Esophagus mucosa (tissue), 1 donor: ENCODE measurements around the gene CHCHD6. TPM values are rescaled to one million over a fixed set of nuclear protein-coding genes. Genes with fewer than 3 reads are reported as not detected.

Experiments used
- ATAC-seq: fragments of 200-7000 bp; cut with Tn5 transposase; one replicate; pipeline ENCODE4 v1.9.1; 2020
- total RNA-seq: library from RNA; stranded (reverse); gene quantifications from one replicate; pipeline ENCODE4 v1.2.4, GENCODE V29; 2023
- donor health status: DM: yes; HTN: yes; CAD: no.

The CHCHD6 gene, protein sequence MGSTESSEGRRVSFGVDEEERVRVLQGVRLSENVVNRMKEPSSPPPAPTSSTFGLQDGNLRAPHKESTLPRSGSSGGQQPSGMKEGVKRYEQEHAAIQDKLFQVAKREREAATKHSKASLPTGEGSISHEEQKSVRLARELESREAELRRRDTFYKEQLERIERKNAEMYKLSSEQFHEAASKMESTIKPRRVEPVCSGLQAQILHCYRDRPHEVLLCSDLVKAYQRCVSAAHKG
- total RNA-seq, result 9.2 TPM

DNA sequence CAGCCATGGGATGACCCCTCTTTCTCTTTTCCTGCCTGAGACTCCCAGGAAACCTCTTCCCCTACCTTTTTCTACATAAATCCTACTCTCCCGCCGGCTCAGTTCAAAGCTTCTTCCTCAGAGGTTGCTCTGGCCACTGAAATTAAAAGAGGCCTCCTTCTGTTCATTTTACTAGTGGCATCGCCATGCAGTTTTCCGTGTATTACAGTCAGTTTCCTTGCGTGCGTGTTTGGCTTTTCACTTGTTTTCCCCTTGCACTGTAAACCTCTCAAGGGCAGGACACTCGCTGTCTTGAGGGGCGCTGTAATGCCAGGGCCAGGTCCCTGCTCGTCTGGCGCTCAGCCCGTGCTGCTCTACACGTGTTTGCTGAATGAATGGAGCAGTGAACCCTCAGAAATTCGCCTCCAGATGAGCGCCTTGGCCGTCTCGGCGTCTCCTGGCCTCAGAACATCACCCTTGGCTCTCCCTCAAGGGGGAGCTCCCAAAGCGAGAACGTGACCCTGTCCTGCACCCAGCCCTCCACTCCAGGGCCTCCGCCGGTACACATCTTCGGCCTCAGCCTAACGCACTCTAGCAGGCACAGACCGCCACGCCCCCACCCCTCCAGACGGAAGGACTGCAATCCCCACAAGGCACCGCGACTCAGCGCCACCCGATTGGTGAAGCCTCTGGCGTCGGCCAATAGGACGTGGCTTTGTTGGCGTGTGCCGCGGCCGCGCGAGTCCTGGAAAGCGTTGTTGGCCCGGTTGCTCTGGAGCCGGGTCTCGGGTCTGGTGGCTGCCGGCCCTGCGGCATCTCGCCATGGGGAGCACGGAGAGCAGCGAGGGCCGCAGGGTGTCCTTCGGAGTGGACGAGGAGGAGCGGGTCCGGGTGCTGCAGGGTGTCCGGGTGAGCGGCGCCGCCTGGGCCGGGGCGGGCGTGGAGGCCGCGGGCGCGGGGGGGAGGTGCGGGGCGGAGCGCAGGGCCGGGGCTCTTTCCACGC, at the start of gene CHCHD6:
CHCHD6 (plus strand) TSS at position 729 of the 982 bp plus-strand sequence; CDS start at position 802, 73 bp downstream.
- ATAC-seq, result peak; percentile 100

DNA sequence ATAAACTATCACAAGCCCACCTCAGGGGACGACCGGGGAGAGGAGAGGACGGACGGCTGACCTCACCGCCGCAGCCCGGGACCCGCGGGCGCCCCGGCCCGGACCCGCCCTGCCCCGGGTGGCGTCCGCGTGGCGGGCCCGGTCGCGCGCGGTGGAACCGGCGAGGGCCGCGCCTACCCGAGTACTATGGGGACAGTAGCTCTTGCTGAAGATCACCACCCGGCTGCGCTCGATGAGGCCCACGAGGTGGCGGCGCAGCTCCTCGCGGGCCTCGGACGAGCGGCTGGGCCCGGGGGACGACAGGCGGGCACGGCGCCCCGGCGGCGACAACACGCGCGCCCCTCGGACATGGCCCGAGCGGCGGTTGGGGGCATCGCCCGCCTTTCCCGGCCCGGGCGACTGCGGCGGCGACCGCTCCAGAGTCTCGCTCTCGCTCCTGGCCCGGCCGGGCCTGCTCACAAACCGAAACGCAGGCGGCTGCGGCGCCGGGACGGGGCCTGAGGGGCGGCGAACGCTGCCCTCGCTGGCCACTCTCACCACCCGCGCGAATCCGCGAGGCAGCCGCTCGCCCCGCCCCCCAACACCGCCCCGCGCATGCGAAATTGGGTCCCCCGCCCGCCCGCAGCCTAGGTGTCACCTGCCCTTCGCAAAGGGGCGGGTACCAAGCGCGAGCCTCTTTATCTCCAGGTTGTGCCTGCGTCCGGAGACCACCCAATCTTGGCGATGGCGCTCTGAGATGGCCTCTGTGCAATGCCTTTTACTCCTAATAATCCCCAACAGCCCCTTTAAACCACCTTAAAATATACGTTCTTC, 49.3 kb upstream of the CHCHD6 start, which contains the start of gene TXNRD3:
TXNRD3 (minus strand) TSS at position 554 of the 813 bp plus-strand sequence.
- peak; percentile 93 for ATAC-seq

DNA sequence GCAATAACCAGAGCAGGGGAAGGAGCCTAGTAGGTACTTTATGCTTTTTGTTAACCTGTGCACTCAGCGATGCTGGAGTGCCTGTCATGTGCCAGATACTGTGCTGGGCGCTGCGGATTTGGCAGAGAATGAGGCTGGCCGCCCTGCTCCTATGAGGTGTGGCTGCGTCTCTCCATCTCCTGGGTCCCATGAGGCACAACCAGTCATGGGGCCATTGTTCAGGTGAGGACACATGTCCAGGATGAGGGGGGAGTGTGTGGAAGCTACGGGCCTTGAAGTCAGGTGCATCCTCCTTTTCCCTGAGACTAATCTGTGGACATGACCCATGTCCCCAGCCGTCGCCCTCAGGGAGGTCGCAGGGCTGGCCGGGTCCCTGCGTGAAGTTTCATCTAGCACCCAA, 48.2 kb upstream of the CHCHD6 start:
- no peak for ATAC-seq

DNA sequence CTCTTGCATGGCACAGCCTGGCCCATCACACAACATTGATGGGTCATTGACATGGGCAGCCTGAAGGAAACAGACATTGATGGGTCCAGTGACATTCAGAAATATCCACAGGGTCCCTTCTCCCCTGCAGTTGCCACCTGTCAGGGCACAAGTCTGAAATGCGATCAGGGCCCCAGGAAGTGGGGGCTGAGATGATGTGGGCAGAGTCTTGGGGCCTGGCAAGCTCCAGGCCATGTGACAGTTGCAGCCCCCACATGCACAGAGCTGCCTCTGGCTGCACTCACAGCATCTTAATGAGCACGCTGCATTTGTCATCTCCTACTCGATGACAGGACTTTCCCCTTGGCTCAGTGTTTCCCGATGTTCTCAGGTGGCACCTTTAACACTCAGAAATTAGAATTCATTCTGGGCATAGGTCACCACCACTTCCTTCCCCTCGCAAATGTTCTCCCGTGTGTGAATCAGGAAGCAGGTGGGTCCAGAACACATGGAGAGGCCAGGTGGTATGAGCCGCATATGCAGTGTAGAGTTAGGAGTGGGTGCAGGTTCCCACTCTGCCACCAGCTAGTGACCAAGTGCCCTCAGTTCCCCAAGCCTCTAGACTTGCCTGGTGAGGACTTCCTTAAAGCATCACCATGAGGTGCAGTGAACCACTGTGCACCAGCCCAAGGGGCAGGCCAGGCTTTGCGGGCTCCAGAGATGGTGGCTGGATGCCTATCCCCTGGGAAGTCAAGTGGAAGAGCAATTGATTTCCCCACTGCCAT, 47.5 kb upstream of the CHCHD6 start:
- ATAC-seq, result no peak

DNA sequence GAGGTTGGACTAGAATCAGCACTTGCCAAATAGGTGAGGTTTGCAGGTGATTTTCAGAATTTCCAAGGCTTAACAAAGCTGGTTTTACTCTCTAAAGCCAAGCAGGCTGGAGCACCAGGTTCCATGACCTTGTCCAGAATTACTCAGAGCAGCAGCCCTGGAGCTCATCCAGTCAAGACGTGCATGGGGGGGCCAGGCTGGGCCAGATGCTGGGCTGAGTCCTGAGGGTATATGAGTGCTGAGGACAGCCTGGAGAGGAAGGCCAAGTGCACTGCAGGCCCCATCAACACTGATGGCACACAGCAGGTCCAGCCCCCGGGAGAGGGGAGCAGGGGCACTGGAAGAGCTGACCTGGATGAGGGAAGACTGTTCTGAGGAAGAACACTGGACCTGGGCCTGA, 46.1 kb upstream of the CHCHD6 start:
- ATAC-seq, result no peak

DNA sequence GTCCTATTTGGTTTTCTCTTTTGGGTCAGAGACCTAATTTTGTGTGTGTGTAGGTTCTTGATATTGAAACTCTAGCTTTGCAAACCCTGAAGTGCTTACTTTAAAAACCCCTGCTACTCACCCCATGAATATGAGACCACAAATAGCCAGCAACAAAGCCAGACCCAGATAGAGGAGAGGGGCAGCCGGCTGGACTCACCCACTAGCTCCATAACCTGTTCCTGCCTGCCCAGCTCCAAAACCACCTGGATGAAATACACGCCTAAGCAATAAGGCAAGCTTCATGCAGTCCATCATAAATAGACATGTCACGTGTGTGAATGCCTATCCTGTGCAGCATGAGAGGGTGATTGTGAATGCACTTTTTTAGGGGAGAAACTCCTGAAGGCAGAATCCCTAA, 45.5 kb upstream of the CHCHD6 start:
- no peak for ATAC-seq

DNA sequence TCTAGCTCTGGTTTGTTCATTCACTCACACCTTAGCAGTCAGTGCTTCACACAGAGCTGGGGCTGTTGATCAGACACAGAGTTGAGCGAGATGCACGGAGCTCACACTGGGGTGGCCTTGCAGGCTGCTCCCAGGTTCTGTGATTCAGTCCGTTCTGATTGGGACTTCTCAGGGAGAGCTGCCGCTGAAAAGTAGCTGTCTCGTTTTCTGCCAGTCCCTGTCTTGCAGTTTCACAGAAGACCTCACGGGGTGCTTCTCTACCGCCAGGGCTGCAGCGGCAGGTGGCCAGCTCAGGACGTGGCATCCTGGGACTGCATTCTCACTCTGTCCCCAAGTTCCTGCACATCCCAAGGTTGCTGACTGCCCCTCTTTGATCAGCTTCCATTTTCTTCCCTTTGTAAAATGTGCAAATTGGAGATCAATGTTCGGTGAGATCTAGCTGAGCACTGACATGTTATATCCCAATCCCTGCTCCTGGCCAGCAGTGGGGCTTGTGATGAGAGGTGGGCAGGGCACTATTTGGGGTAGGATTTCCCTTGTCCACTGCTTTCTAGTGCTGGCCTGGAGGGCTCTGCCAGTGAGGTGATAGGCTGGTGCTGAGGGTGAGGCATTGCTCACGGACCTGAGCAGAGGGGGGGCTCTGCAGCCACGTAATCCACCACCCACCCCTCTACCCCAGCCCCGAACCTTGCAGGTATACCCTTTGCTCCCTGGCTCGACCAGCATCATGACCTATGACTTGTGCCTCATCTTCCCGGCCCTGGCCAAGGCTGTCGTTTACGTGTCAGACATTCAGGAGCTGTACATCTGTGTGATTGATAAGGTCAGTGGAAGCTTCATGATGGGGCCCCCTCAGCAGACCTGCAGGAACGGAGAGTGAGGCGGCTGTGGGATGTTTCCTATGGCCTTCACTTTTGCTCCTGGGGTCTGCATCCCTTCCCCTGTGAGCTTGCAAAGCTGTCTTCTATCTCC, 43.8 kb upstream of the CHCHD6 start:
- no peak for ATAC-seq

DNA sequence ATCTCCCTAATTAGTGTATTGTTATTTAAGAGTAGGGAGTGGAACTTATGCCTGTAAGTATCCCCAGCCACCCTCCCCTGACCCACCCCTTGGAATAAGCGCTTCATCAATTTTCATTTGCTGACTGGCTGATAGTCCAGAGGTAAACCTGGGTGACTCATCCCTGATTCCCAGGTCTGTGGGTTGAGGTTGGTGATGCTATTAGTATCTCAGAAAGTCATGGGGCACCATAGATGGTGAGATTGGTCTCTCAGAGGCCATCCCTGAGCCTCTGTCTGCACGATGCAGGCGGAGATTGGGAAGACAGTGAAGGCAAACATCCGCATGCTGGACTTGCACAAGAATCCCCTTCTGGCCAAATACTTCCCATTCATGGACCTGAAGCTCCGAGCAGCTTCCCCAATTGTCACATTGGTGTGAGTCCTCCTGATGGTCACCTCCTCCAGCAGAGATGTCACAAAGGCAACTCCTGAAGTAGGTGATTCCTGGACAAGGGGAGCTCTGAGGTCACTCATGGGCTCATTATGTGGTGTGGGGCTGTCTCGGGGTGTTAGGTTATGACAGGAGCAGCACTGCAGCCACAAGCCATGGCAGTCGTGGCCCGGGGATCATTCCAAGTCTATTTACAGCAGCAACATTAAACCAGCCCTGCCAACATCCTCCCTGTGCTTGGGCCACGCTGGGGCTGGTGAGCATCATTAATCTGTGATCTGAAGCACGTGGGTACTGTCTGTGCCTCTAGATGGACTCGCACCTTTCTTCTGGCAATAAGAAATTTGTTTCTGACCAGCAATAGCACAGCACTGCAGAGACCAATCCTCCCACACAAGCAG, 42.3 kb upstream of the CHCHD6 start:
- no peak for ATAC-seq

DNA sequence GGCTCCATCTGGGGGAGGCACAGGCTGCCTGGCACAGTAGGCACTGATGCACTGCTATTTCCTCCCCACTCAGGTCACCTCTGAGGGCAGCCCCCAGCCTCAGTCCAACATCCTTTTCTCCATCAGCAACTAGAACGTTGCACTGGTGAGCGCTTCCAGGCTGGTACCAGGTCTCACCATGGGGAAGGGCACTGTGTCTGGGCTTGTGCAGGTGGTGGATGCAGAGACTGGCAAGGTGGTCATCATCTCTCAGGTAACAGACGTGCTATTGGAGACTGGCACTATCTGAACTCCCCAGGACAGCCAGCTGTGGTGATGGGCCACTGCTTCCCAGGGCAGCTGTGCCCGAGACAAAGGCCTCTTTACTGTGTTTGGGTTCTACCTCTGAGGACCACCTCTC, 40.8 kb upstream of the CHCHD6 start:
- ATAC-seq, result no peak

DNA sequence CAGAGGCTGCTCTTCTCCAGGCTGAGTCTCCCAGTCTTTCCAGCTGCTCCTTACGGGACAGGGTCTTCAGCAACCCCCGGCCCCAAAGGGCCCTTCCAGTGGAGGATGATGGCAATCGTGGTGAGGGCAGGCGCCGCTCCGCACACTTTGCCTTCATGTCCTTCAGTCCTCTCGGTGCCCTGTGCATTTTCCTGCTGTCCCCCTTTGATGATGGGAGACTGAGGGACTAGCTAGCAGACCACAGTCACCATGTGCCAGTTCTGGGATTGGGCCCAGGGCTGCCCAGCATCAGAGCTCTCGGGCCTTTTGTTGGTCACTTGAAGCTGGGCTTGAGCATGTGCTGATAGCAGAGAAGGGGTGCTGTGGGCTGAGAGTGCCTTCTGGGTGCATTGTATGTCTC, 40.3 kb upstream of the CHCHD6 start:
- no peak for ATAC-seq

DNA sequence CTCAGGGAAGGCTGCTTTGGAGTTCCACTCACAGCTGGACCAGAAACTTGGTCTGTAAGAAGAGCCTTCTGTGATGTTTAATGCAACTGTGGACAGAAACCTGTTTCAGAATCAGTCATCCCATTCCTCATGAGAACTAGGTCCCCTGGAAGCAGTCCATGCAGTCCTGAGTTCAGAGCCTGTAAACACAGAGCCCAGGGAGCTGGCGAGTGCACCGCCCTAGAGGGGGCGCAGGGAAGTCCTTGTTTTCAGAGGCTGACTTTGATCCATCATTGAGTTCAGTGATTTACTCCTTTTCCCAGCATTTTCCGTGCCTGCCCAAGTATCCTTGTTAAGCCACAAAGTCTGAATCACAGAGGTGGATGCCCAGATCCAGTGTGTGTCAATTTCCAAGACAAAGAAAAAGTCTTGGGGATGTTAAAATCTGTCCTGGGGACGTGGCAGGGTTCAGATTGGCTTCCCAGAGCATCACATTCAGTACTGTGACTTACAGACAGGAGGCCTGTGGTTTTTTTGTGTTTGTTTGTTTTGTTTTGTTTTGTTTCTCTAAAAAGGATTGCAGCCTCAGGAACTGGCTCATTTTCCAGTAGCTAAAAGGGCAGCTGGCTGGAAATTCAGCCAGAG, 39.3 kb upstream of the CHCHD6 start:
- no peak for ATAC-seq

DNA sequence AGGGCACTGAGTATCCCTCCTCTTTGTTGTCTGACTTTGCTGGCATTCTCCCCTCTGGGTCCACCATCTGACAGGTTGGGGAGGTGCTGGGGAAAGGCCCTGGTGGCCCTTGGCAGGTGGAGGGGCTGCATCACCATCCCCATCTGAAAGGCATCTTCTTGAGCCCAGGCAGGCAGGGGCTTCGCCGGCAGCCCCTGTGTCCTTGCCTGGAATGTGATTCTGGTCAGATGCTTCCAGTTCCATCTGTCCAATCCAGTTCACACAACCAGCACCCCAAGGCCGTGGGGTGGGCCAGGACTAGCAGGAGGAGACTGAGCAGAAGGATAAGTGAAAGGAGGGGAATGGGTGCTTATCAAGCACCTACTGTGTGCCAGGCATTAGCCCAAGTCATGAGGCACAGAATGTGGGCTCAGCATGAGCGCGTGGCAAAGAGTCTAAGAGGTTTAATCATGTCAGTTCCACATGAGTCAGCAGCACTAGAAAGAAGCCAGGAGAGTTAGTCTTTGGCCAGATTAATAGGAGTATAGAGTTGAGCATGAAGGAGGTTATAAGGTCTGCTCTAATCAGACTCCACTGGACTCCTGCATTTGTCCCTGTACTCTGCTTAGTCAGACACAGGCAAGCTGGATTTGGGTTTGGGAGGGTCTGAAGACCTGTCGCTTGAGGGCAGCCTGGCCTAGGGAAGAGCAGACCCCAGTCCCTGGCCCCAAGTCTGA, 38.7 kb upstream of the CHCHD6 start:
- ATAC-seq, result no peak

DNA sequence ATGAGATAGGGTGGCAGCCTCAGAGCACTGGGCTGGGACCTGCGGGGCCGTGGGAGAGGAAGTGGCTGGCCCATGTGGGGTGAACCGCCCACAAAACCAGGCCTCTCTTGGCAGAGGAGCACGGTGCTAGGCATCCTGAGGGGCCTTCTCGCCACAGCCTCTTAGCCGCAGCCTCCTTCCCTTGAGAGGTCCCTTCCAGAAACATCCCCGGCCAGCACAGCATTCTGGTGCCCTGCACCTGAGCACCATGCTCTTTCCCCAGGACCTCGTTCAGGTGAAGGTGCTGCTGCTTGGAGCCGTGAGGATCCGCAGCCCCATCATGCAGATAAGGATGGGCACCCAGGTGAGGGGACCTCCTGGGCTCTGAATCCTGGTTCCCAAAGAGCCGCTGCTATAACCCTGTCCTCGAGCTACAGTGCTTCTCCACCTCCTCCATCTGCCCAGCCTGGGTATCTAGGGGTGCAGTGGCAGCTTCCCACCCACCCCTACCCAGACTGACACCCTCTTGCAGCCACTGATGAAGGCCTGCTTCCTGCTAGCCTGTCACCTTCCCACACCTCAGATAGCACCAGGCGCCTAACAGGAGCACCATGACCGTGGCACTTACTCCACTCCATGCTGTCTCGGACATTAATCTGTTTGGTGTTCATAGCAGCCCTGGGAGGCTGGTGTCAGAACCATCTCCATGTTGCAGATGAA, 37.9 kb upstream of the CHCHD6 start:
- no peak for ATAC-seq

DNA sequence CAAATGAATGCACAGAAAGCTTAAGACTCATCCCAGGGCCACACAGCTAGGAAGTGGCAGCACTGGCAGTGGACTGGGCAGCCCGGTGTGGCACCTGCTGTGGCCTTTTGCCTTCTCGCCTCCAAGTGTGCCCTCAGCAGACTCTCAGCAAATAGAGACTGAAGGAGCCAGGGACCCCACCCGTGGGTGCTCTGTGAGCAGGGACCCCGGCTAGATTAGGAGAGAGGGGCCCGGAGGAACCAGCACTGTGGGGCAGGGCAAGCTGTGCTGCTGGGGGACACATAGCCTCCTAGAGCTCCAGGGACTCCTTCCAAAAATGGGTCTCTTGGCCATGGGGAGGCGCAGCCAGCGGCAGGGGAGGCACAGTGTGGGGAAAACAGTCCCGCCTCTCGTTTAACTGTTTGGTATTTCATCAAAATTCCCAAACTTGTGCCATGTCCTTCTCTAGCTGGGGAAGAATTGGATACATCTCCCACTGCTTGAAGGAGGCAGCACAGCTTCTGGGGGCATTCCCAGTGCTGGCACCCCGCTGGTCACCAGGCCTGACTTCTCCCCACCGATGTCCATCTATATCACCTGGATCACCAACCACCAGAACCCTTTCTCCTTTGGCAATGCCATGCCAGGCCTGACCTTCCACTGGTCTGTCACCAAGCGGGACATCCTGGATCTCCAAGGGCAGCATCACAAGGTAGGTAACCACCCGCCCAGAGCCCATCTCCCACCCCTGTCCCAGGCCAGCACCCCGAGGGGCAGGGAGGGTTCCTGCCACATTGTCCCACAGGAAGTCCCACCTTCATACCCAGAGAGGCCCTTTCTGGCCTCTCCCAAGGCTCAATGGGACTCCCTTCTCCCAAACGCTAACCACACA, 37.1 kb upstream of the CHCHD6 start:
- ATAC-seq, result no peak

DNA sequence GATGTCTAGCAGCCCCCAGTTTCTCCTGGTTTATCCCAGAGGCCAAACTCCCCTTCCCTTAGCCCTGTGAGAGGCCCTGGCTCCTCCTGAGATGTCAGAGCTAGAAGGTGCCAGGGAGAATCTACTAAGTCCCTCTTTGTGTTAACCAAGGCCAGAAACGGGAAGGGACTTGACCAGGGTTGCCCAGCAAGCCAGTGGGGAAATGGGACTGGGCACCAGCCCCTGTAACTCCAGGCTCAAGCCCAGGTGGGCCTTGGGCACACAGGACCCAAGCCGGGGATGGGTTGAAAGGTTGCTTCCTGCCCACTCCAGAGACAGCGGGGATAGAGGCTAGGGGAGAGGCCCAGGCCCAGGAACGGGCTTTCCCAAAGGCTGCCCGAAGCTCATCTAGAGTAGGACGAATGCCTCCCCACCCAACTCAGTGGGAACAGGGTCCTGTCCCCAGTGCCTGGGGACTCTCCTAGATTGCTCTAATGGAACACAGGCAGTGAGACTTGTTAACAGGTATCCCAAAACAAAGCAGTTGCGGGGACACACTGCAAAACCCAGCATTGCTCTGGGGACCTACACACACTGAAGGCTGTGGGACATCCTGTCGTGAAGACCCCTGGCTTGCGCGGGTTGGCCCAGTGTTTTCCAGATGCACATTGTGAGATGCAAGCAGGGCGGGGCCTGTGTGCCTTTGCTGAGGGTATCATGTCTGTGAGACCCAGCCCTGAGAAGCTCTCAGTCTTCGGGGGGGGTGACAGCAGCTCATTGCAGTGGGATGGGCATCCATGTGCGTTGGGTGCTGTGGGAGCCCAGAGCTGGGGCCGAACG, 36.2 kb upstream of the CHCHD6 start:
- ATAC-seq, result no peak
